Activated CD4-positive, CD25-positive, alpha-beta regulatory T cell treated with anti-CD3 and anti-CD28 coated beads, Interleukin-2, amount 50 U/mL, for 16 hours (primary cell): ENCODE results near the gene TMEM204.
"Not testable (repeated sequence)": the region's sequence is repeated elsewhere in the genome, so short reads cannot be mapped to it uniquely, and the experiment has no call there.

ENCODE experiments used
- DNase-seq: peaks from one replicate; pipeline ENCODE4 v3.0.0-alpha.2; 2020; ENCODE audit warnings: low read depth, low spot score

TMEM204 gene

DNA sequence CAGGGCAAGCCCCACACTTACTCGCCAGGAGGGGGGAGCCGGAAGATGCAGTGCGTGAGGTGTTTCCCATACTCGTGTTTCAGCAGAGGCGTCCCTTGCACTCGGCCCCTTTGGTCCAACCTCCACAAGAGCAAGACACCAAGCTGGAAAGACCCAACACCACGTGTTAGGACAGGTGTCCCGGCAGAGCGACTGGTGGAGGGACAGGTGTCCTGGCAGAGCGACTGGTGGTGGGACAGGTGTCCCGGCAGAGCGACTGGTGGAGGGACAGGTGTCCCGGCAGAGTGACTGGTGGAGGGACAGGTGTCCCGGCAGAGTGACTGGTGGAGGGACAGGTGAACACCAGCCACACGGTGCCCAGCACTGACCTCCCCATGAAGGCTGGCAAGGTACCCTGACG, 59.0 kb downstream of the TMEM204 start:
- DNase-seq, result no peak

DNA sequence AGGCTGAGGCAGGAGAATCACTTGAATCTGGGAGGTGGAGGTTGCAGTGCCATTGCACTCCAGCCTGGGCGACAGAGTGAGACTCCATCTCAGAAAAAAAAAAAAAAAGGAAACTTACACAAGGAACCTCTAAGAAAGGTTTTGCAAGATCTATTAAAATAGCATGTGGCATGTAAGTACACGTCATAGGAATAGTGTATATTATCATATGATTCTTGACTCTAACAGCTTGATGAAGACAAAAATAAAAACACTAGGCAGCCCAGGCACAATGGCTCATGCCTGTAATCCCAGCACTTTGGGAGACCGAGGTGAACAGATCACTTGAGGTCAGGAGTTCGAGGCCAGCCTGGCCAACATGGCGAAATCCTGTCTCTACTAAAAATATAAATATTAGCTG, 62.0 kb downstream of the TMEM204 start:
- DNase-seq, result not testable (repeated sequence)

DNA sequence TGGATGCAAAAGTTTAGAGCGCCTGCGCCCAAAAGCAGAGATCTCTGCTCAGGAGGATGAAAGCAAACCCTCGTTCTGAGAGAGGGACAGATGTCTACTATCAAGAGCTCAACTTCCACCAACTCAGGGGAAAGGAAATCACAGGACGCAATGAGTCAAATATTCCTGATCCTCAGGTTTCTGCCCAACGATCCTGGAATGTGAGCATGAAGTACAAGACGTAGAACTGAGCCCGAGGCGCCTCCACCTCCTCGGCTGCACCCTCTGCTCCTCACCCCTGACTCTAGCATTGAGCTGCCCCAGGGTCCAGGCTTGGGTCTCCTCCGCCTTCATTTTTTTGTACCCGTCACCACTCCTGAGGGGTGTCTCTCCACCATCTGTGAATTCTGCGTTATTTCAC, 63.0 kb downstream of the TMEM204 start:
- DNase-seq, result no peak

DNA sequence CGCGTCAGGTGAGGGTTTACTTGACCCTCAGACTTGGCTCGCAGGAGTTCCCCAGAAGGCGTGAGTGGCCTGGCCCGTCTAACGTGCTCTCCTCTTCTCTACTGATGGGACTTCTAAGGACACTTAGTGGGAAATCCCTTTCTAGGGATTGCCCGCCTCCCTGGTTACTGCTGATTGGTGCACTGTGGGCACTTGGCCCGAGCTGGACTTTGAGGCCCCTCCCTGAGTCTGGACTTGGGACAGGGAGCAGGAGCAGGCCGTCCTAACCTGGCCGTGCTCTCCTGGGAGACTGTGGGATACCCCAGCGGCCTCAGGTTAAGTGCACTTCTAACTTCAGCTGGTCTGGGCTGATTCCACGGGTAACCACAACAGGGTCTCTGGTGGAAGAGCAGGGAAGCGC, 63.7 kb downstream of the TMEM204 start:
- no peak for DNase-seq

DNA sequence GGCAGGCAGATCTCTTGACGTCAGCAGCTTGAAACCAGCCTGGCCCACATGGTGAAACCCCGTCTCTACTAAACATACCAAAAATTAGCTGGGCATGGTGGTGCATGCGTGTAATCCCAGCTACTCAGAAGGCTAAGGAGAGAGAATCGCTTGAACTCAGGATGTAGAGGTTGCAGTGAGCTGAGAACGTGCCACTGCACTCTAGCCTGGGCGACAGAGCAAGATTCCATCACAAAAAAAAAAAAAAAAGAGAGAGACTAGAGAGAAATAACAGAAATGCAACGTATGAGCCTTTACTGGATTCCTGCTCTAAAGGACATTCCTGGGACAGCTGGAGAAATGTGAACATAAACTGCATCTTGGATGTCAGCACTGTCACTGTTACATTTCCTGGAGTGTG, 67.6 kb downstream of the TMEM204 start:
- no peak for DNase-seq

DNA sequence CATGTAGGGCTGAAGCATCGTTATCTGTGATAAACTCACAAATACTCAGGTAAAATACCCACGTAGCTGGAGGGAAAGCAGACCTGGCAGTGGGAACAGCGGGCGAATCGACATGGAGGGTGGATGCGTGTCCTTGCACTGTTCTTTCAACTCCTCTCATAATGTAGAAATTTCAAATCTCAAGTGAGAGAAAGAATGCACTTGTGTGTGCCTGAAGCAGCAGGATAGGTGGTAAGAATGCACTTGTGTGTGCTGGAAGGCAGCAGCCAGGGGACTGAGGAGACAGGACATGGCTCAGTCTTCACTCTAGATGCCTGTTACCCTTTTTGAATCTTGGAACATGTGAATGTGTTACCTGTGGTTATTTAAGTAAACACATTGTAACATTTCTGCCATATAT, 68.0 kb downstream of the TMEM204 start:
- DNase-seq, result no peak

DNA sequence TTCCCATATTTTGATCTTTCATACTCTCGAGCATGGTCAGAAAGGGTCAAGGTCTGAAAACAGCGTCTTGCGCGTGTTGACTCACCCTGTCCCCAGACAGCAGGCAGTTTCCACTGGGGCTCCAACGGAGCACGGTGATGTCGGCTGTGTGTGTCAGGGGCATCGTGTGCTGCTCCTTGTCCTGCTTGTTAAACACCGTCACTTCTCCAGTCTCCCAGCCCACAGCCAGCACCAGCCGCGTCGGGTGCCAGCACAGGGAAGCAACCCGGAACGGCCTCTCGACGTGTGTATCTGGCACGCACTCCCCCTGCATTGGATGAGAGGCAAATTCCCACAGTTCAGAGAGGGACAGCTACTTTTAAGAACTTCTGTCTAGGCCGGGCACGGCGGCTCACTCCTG, 68.8 kb downstream of the TMEM204 start:
- DNase-seq, result no peak
